NCI-H1092 (cell line): ENCODE measurements around the gene AOPEP.

ENCODE experiments used
- DNase-seq: peaks from one replicate; lab custom pipeline; 2025; lab: John Stamatoyannopoulos, UW

AOPEP gene

DNA sequence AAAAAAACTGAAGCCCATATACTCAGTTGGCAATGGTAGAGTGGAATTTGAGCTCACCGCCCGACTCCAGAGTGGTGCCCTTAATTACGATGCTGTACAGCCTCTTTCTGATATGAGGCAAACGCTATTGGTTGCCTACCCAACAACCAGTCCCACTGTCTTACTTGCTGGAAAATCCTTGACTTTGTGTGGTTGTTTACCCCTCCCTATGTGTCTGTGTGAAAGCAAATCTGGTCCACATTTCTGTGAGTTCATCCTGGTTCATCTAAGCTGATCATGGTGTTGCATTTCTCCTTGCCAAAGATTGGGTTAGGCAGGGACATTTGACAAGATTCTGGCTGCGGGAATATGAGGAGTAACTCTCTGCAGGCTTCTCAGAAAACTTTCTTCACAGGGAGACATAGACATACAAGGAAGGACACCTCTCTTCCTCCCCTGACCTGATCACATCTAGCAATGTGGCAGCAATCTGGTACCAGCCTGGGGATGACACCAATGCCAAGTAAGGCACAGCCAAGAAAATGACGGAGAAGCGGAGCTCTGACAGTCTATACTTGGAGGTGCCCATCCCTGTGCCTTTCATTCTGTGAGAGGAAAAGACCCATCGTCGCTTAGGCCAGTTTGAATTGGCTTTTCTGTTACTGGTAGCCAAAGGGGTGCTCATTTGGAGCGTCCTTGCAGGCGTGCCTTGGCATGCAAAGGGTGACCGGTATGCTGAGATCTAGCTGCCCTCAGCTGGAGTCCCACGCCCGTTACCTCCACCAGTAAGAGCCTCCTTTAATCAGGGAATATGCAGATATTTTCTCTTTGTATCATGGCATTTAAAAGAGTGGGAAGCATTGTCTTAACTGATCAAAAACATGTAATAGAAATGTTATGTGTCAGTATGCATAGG is 124.3 kb downstream of the AOPEP start:
- DNase-seq: no peak

DNA sequence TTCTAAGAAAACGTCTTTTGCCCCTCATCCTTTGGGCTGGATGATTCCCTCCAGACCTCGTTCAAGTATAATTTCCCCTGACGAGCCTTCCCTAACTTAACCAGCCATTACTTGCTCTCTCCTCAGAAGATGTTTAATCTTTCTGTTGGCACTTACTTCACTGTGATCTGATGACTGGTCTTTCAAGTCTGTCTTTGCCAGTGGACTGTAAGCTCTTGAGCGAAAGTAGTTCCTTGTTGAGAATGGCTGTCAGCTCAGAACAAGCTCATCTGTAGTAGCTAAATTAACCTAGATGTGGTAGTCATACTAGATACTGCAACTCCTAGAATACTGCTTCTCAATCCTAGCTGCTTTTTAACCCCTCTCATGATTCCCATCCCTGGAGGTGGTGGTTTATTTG is 125.0 kb downstream of the AOPEP start:
- DNase-seq: no peak

DNA sequence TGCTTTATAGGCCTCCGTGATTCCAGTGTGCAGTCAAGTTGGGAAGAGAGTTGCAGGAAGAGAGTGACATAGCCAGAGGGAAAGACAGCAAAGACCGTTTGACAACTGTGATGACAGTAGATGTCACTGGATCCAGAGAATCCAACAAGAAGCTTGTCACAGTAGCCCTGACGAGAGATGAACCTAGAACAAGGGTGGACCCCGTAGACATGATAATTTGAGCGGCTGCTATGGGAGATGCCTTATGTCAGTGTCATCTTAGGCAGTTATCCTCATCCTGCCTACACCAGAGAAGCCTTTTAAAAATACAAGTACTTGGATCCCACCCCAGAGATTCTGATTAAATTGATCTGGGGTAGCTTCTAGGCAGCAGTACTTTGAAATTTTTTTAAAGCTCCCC is 125.4 kb downstream of the AOPEP start:
- no peak for DNase-seq

DNA sequence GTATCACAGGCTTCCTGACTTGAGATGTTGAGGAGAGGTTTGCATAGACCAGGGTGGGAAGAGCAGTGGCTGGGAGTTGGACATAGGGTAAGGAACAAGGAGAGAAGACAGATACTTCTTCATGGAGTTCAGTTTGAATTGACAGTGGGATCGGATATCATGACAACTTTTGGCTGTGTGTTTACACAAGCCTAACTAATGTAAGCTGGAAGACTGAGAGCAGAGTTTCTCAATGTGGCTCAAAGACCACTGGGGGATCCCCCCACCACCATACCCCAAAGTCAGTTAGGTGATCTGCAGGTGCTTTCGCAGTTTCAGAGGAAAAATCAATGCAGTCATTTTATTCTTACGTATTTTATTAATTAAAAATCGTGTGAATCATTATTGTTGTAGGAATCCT is 125.9 kb downstream of the AOPEP start:
- DNase-seq: no peak

DNA sequence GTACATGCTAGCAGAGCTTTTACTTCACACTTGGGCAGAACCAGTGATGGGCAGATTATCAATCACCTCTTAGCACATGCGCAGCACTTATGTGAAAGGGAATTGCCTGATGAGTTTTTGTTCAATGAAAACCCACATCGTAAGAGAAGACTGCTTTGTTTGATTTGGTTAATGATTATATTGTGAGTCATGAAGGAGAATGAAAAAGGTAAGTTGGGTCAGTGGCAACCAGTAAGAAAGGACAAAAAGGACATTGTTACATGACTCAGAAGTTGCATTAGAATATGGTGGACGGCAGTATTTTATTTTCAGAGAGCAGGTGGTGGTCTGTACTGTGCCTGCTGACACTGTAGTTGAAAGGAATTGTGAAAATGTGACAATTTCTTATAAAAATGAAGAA is 127.4 kb downstream of the AOPEP start:
- DNase-seq: no peak

DNA sequence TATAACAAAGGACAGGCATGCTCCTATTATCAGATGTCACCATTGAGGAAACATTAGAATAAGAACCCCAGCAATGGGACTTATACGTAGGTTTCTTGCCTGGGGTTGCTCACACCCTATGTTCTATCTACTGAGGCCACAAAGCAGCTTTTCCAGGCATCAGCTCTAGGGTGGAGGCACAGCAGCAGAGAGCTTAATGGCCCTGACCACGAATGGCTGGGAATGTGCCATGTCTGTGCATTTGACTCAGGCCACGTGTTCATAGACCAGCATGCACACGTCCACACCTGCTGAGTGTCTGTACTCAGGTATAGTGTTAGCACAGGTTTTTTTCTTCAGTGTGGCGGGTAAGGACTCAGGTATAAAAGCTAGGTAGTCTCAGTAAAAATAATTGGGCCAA is 129.4 kb downstream of the AOPEP start:
- no peak for DNase-seq

DNA sequence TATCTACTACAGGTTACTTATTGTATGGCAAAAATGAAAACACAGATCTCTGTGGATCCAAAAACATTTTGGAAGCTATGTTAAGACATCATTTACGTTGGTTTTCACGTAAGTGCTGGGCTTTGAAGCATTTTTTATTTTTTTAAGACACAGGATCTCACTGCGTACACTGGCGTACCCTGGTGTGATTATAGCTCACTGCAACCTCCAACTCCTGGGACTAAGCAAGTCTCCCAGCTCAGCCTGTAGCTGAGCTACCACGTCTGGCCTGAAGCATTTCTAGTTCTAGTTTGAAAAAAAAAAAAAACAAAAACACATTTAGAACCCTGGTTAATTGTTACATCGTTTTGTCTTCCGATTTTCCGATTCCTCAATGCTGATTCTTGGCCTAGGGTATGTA is 131.3 kb downstream of the AOPEP start:
- no peak for DNase-seq

DNA sequence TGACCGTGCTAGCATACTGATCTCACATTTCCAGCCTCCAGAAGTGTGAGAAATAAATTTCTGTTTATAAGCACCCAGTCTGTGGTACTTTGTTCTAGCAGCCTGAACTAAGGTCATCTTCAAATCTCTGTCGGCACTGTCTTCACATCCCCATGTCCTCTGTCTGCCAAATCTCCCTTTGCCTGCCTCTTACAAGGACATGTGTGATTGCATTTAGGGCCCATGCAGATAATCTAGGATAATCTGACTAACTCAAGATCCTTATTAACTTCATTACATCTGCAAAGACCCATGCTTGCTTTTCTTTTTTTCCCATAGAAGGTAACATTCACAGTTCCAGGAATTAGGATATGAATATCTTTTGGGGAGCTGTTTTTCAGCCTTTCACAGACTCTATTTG is 132.7 kb downstream of the AOPEP start:
- DNase-seq: no peak

DNA sequence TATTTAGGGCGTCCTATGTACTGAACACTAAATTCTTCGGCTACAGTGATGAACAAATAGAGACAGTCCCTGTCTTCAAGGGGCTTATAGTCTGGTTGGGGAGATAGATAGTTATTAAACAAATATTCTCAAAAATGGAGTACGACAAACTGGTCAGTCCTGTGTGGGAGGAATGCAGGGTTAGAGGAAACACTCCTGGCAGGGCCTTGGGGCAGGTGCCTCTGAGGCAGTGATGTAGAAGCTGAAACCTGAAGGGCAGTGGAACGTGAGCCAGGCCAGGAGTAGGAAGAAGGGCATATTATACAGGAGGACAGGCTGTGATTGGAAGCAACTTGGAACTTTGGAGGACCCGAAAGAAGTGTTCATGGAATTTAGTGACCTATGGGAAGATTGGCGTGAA is 133.4 kb downstream of the AOPEP start:
- DNase-seq: no peak

DNA sequence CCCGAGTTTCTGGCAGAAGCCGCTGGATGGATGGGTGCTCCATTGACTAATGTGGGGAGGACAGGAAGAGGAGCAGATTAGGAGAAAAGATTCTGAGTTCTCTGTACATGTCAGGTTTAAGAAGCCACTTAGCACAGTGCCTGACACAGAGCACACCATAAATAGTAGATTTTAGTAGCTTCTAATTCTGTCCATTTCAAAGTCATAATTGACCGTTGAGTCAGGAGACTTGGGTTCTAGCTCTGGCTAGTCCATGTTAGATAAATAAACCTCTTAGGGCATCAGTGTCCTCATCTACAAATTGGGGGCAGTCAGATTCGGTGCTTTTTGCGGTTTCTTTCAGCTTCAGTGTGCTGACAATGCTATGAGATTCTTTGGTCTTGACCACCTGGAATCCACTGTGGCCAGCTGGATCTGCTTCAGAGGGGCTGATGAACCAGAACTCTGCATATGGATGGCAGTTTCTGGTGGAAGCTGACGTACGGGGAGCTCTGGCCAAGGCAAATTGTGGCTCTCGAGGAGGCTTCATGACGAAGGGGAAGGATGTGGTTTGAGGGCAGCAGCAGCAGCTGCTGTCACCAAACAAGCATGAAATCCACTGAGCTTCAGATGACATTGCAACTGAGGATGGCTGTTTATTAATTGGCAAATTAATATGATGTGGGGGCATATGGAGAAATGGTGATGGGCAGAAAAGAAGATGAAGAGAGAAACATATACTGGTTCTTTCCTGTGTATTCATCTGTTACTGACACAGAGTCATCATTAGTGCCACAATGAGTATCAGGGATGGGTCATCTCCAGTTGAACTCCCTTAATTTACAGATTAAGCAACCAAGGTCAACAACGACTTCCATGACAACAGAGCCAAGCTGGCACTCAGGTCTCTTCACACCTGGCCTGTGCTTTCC is 134.4 kb downstream of the AOPEP start:
- DNase-seq: no peak

DNA sequence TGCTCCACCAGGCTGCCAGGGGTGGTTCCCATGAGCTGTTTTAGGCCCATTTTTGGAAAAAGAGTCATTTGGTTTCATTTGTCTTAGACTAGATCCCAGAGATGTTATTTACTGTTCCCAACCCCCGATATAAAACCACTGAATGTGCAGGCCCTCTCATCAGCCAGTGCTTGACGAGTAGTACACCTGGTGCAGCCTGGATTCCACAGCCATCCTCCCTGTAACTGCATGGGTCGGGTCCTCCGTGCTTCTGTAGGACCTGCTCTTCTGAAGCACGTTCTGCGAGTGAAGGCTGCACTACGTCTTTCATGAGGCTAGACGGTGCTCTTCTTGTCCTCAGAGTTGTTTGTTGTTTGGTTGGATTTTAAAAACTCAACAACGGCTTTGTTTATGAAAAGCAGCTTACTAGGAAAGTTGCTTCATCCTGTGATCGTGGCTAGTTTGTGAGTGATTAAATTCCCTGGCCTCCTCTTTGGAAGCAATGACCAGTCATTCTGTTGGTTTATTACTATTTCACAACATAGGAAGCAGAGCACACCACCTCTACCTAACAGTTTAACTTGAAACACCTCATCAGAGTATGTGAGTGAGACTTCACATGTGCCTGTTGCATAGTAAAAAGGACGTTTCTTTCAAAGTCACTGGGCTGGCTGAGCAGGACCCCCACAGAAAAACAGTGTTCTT is 135.2 kb downstream of the AOPEP start:
- no peak for DNase-seq

DNA sequence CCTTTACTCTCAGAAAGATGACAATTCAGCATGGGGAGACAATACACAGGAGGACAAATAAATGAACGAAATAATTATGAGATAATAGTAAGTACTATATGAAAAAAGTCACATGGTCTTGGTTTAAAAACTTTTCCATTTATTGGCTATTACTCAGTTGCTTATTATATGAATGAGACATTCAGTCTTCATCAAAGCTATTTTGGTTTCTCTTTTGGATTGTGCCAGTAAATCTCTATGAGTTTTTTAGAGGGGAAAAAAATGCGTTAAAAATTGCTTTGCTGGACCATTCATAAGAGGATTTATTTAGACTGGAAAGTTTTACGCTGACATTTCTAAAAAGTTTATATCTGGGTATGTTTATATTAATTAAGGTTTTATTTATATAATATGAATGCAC is 137.7 kb downstream of the AOPEP start:
- no peak for DNase-seq

DNA sequence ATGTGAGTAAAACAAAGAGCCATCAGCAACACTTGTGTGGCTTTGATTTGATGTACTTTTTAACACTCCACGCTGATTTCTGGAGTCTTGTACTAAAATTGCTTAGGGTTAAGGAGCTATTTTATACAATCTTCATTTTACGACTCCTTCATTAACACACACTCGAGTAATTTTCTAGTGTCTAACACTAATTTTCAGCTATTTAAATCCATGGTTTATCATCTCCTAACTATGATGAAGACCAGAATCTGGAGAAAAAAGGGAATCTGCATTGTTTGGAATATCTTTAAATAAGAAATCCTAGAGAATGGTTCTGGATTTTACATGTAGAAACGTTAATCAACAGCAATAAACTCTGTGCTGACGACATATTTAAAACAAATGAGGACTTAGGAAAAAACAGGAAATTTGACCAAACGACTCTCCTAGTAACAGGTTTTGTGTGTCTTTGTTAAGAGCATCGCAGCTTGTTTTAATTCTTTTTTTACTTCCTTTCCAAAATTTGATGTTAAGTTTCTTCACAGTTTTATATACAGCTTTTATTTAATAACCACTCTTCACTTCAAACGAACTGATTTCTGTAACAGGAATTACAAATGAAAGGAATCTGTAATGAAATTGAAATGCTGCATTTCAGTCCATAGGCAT is 138.5 kb downstream of the AOPEP start:
- DNase-seq: no peak

DNA sequence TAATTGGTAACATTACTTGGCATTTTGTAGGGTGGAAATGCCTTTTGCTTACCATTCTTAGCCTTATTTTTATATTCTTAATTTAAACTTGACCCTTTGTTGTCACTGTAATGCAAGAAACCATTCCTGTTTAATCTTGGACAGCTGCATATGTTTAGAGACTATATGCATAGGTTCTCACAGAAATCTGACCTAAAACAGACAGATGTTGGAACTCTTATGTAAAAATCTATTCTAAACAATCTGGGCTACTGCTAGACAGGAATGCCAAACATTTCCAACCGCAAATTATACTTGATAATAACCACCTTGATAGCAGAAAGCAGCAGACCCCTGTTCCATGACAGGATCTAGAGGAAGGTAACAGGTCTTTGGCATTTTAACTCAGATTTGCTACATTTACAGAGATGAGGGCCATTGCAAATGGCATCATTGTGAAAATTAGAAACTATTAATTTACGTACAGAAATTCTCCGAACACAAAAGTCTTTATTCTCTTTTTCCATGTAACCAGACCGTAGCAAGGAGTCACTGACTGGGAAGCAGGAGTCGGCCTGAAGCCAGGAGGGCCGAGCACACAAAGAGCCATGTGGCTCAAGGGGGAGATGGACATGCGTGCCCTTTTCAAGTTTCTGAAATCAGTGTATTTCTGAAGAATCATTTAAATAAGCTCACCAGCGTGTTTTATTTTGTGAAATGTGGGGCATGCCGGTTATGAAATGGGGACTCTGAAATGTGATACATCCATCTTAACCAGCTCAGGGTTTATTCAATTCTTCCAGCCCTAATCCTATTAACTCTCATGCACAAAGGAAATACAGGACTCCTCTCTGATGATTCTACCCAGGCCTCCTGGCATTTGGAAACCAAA is 139.3 kb downstream of the AOPEP start:
- DNase-seq: peak; percentile 64

DNA sequence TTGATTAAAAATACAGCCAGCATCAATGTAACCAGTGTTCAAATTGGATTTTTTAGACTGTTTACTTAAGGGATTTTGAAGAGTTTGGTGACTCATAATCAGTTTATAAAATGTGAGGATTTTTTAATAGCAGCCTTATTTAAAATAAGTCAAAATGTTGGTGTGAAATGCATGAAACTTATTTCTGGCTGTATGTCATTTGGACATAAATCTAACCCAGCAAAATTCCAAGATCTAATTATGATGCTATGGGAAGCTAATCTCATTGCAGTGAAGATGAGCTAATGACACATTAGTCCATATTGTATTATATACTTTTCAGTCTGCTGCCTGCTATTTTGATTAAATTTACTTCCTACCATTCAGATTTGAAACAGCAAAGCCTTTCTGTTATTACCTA is 140.3 kb downstream of the AOPEP start:
- no peak for DNase-seq

DNA sequence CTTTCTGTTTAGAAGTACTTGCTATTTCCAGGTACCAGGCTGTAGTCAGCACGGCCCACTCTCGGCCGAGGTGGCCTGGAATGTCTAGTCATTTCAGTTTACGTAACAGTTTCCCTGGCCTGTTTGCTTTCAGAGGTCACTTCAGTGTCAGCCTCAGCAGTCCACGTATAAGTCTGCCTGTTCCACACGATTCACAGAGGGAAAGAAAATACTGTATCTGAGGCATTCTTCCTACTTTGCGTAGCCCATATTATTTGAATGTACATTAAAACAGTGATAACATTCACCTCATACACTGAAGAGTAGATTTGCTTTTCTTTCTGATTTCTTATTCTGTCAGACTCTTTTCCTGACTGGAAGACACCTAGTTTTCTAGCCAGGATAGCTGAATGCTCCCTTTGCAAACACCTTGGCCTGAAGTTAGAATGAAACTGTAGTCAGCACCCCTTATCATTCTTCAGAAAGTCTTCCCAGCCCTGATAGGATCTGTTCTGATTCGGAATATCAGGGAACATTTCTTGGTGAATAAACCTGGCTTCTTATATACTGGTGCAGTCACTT is 140.9 kb downstream of the AOPEP start:
- peak; percentile 34 for DNase-seq

DNA sequence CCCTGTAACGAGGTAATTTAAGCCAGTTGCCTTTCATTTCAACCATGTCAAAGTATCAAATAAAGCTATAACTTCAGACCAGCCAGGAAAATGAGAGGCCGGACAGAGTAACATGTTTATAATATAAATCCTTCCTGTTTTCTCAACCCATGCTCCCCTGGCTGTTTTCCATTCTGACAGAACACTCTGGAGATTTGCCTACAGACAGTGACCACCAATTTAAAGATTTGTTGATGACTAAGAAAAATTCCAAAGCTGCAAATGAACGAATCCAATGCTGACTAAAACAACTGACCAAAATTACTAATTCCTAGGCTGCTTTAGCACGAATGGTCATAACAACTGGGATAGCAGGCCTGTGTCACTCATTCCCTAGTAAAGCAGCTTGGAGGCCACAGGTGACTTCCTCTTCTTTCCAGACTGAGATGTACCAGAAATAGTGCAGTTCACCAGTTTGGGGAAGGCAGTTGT is 141.4 kb downstream of the AOPEP start:
- no peak for DNase-seq

DNA sequence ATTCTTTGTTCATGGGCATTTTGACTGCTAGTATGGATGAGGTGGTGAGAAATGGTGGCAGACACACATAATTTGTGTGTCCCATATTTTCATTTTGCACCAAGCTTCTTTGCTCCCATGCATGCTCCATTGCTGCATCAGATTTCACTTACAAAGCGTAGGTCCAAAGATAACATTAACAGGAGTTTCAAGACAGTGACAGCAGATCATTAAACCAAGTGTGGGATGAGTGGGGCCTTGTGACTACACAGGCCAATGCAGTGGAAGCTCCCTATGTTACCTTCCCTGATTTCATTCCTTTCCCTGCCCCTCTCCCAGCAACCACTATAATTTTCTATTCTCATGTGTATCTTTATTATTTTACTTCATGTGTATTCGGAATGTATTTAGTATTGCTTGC is 142.0 kb downstream of the AOPEP start:
- DNase-seq: no peak

DNA sequence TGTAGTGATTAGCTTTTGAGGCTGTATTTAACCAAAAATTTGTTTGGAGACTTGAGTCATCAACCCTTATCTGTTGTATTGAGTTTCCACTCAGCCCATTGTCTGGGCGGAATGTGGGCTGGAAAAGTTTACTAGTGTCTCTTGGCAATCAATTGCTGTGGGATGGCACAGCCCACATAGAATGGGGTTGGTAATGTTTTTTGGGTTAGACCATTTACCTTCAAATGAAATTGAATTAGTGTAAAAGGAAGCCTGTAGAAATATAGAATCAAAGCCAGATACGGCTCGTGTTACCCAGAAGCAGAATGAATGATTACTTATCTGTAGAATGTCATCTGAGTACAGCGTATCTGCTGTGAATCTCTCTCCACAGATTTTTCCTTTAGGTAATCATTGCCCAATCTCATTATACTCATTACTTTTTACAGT is 142.9 kb downstream of the AOPEP start:
- DNase-seq: no peak

DNA sequence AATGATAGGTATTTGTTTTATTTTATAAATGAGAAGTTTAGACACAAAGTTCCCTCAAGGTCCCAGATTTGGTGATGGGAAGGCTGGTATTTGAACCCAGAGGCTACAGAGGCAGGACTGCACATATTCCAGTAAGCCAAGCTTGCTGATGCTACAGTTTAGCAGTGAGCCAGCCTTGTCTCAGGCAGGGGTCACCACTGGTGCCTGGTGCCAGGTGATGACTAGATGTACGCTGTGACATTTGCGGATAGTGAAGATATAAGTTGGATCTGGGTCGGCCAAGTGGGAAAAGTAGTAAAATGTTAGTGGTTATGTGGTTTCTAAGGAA is 143.9 kb downstream of the AOPEP start:
- DNase-seq: no peak
